ES-I3 (cell line): ENCODE results near the gene PCK1.

Experiments
- H3K36me3 ChIP-seq: 2 replicates; pipeline ENCODE4 v1.6.1; 2013; ENCODE audit warnings: mild to moderate bottlenecking, low read length, control low read depth, moderate library complexity; ENCODE audit not compliant: insufficient read depth
- H3K4me1 ChIP-seq: 2 replicates; pipeline ENCODE4 v1.6.1; 2013; ENCODE audit warnings: mild to moderate bottlenecking, control low read depth, low read length; ENCODE audit not compliant: insufficient read depth
- H3K9ac ChIP-seq: 2 replicates; pipeline ENCODE4 v1.6.1; 2013; ENCODE audit warnings: low read depth, mild to moderate bottlenecking, low read length, moderate library complexity
- H3K9me3 ChIP-seq: 2 replicates; pipeline ENCODE4 v1.6.1; 2013; ENCODE audit warnings: mild to moderate bottlenecking, low read length, moderate library complexity; ENCODE audit not compliant: control insufficient read depth, insufficient read depth

The PCK1 gene

DNA sequence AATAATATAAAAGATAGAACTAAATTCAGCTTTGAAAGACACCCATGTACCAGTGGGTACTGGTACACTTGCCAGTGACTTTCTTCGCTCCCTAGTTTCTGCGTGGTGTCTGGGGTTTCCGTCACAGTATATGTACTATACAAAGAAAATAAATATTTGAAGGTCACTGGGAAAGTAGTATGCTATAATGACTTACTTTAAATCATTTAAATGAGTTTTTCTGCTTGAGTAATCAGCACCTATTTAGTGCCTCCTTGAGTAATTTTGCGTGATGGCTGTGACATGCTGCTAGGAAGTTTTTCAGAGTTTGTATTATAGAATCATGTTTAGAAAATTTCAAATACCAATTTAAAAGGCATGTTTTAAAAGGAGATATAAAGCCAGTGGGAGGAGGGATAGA is 32.8 kb upstream of the PCK1 start:
- Histone ChIP-seq H3K4me1 (no peaks in the 10 kb centered on the region), H3K36me3 (no peaks in the 10 kb centered on the region), H3K9me3 (no peaks in the 10 kb centered on the region), H3K9ac (no peak overlapping the region)

DNA sequence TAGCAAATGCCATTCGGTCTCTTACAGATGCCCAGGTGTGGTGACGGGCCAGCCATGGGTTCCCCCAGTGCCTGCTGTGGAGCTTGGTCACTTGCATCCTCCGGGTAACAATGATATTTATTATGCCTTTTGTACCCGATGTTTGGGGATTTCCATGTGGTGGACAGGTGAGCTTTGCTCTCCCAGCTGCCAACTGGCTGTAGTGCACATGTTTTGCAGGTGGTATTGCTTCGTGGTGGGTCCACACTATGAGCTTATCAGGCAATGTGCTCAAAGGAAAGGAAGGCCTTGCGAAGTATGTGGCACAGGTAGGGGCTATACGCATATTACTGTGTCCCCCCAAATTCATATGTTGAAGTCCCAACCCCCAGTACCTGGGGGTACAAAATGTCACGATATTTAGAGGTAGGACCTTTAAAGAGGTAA is 31.7 kb upstream of the PCK1 start:
- no peaks in the 10 kb centered on the region for H3K36me3 ChIP-seq
- no peaks in the 10 kb centered on the region; the same call in 1 of the 2 replicates for H3K9me3 ChIP-seq
- no peak overlapping the region for H3K9ac ChIP-seq
- H3K4me1 ChIP-seq, result no peaks in the 10 kb centered on the region

DNA sequence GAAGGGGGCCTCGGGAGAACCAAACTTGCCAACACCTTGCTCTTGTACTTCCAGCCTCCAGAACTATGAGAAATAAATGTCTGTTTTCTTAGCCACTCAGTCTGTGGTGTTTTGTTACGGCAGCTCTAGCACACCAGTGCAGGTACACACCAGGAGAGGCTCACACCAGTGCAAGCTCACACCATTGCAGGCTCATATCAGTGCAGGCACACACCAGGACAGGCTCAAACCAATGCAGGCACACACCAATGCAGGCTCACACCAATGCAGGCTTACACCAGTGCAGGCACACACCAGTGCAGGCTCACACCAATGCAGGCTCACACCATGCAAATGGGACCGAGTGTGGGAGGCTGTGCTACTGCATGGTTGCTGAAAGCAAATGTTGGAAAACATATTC is 31.1 kb upstream of the PCK1 start:
- H3K36me3 ChIP-seq, result no peaks in the 10 kb centered on the region
- H3K9ac ChIP-seq, result no peak overlapping the region
- H3K4me1 ChIP-seq, result no peaks in the 10 kb centered on the region
- no peaks in the 10 kb centered on the region; the same call in 1 of the 2 replicates for H3K9me3 ChIP-seq

DNA sequence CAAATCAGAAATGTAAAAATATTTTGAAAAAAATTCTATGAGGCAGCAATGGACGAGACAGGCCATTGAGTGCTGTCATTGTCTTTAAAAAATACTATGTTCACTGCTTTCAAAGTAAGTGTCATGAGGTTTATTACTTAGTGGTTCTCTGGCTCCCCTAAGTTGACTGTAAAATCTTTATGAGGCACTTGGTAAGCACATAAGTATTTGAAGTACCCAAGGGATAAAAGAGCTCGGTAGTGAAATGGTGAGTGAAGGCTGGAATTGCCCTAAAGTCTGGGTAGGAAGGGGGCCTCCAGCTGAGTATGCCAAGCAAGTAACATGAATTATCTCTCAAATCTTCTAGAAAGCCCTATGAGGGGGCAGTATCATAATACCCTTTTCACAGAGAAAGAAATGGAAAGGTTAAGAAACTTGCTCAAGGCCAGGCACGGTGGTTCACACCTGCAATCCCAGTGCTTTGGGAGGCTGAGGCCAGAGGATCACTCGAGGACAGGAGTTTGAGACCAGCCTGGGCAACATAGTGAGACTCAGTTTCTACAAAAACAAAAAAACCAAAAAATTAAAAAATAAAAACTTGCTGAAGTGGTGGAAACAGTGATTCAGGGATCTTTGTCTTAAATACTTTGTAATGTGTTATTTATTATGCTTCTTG is 30.5 kb upstream of the PCK1 start:
- H3K9me3 ChIP-seq, result no peaks in the 10 kb centered on the region; the same call in 1 of the 2 replicates
- H3K4me1 ChIP-seq, result no peaks in the 10 kb centered on the region
- H3K9ac ChIP-seq, result no peak overlapping the region
- no peaks in the 10 kb centered on the region for H3K36me3 ChIP-seq

DNA sequence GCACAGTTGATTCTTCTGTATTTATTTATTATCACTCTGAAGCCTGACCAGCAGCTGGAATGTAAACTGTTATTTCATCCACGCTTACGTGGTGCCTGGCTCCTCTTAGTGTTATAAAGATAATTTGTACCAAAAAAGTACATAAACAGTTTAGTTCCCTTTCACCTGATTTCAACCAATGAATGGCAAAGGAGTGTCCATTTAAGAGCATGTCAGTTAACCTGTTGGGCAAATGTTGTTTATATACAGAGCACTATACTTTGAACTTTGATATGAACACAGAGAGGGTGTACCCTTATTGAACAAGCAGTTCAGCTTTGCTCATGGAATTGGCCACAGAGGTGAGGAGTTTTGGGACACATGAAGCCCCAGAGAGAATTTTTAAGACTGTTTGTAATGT is 28.8 kb upstream of the PCK1 start:
- no peak overlapping the region for H3K9ac ChIP-seq
- H3K36me3 ChIP-seq, result no peaks in the 10 kb centered on the region
- peaks cover 7% of the 10 kb centered on the region for H3K9me3 ChIP-seq
- H3K4me1 ChIP-seq, result no peaks in the 10 kb centered on the region

DNA sequence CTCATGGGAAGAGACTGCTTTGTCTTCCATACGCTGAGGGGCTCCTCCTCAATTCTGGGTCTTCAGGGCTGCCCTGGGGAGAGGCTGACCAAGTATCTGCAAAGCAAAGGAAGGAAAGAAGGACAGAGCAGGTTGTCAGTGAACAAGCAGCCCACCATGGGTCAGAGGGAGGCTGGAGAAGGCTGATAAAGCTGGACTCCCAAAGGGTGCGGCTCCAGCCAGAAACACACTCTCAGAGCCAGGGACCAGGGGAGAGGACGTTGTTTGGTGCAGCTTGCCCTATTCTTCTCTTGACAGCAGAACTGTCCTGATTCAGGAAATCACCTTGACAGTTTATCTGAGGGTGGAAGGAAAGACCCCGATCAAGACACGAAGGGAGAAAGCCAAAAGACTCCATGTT is 25.6 kb upstream of the PCK1 start:
- H3K36me3 ChIP-seq, result no peaks in the 10 kb centered on the region
- H3K9me3 ChIP-seq, result peaks cover 15% of the 10 kb centered on the region

DNA sequence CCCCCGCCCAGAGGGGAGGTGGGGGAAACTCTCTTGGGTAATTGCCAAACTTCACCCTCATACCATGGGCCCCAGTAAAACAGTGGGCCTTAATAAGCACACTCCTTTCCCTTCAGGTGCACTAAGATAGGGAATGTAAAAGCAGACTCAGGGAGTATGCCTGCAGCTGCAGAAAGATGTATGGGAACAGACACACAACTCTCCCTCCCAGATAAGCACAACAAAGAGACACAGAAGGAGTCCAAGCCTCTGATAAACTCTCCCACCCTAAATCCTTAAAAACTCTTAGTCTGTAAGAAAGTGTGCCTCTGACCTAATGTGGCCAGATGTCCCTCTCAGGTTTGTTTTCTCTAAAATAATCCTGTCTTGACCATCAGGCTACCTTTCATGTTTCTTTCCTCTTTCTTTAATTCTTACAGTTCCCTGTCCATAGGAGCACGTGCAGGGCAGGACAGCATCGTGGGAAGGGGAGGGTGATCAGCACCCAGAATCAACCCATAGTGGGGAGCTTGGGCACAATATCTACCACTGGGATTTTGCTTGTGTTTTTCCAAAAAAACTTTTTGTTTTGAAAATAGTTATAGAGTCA is 24.7 kb upstream of the PCK1 start:
- no peaks in the 10 kb centered on the region for H3K4me1 ChIP-seq
- peaks cover 15% of the 10 kb centered on the region for H3K9me3 ChIP-seq
- H3K9ac ChIP-seq, result no peak overlapping the region
- H3K36me3 ChIP-seq, result no peaks in the 10 kb centered on the region

More for the DNA sequence above, 25.6 kb upstream of the PCK1 start:
- Histone ChIP-seq H3K4me1 (no peaks in the 10 kb centered on the region), H3K9ac (no peak overlapping the region)

DNA sequence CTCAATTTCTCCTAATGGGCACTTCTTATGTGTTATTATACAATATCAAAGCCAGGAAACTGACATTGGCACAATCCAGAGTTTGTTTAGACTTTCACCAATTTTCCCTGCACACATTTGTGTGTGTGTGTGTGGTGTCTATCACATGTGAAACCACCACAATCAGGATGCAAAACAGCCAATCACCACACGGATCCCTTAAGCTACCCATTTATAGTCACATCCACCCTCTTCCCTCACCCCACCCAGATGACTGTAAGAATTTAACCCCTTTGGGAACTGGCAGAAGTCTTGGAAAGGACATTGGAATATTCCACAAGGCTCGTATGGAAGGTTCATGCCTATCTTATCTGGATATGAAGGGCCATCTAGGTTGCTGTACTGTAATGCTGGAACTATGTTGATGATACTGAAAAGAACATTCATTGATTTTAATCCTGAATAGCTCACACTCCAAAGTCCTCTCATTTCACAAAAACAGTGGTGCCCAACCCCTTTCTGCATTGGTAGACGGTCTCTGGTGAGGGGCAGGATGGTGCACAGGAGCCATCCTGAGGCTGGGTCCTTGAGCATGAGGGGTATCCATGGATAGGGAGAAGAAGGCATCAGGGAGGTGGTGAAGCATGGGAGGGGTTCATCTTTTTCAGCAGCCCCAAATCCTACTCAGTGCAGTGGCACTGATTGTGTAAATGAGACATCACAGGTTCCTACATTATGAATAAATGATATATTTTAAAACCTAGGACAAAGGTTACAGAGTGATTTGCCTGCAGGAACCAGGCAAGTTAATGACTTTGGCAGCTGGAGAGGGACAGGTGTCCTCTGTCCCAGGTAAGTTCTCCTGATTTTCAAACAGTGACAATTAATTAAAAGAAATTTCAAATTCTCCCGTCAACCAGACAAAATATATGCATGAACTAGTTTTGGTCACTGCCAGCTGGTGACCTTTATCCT is 23.9 kb upstream of the PCK1 start:
- no peaks in the 10 kb centered on the region for H3K4me1 ChIP-seq
- H3K9me3 ChIP-seq, result peaks cover 15% of the 10 kb centered on the region
- H3K9ac ChIP-seq, result no peak overlapping the region
- no peaks in the 10 kb centered on the region for H3K36me3 ChIP-seq

DNA sequence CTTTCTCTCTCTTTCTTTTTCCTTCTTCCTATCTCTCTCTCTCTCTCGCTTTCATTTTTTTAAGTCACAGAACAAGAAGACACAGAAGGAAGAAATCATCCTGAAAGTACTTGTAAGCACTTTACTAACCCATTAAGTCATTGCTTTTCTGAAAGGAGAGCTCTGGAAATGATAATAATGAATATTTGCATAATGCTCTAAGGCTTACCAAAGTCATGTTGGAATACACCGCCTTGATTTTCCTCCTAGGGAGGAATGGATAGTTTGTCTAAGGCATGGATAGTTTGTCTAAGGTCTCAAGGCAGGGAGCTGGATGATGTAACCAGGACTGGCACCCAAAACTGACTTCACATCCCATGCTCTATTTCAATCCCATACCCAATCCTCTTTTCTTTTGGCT is 23.1 kb upstream of the PCK1 start:
- no peaks in the 10 kb centered on the region for H3K4me1 ChIP-seq
- H3K9ac ChIP-seq, result no peak overlapping the region
- peaks cover 15% of the 10 kb centered on the region for H3K9me3 ChIP-seq
- H3K36me3 ChIP-seq, result no peaks in the 10 kb centered on the region

DNA sequence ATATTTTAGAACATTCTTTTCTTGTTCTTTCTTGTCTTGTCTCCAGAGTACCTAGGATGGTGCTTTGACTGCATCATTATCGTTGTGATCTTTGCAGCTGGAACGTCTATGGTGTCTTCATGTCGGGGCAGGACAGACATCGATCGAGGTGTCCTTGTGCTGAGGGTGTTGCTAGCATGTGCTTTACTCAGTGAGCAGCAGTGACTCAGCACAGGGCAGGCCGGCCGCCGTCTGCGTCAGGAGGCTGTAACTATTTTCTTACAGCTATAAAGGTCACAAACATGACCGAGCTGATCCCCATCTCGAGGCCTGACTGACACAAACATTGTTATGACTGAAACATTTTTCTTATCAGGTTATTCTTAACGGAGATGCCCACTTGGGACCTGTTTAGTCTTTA is 21.0 kb upstream of the PCK1 start:
- Histone ChIP-seq H3K9me3 (peaks cover 15% of the 10 kb centered on the region), H3K36me3 (no peaks in the 10 kb centered on the region), H3K4me1 (no peaks in the 10 kb centered on the region), H3K9ac (no peak overlapping the region)

DNA sequence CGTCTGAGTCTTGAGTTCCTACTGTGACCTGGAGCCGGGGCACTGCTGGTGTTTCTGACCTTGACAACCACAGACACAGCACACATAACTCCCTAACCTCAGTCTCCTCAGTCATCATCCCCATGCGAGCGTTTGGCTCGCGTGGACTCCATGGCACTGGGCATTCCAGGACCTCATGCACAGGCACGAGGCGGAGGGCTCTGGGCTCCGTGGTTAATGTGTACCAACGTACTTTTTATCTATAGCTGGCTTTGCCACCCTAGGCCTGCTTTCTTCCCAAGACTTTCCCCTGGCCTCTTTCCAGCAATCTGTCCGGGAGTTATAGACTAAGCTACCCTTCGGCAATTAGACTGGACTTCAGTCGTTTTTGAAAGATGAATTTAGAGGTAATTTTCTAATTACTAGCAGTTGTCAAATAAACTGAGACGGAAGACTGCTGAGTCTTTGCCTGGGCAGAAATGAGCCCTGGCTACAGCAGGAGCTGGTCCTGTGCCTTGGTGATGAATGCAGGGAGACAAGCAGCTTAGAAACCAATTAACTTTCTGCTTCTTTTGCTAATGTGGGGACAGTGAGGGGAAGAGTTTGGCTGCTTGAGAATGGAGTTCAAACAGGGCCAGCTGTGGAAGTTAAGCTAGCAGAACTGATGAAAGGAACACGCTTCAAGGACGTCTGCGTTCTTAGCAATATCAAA is 19.9 kb upstream of the PCK1 start:
- peaks cover 15% of the 10 kb centered on the region for H3K9me3 ChIP-seq
- H3K9ac ChIP-seq, result no peak overlapping the region
- H3K4me1 ChIP-seq, result no peaks in the 10 kb centered on the region
- H3K36me3 ChIP-seq, result no peaks in the 10 kb centered on the region

DNA sequence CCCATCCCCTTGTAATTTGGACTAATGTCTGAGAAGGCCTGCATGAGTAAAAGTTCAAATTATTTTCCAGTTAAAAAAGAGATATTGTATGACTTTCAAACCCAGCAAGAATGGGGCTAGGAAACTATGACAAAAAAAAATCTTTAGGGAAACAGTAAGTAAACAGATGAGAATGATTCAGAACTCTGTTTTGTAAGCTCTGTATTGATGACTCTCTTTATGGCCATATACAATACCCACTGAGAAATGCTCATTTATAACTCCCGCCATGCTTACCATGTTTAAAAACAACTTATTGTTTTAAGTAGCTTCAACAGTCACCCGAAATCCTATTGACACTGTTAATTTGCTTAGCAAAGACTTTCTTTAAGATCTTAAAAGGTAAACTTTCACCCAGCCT is 17.2 kb upstream of the PCK1 start:
- Histone ChIP-seq H3K4me1 (no peaks in the 10 kb centered on the region), H3K36me3 (no peaks in the 10 kb centered on the region), H3K9ac (no peak overlapping the region), H3K9me3 (no peaks in the 10 kb centered on the region)

DNA sequence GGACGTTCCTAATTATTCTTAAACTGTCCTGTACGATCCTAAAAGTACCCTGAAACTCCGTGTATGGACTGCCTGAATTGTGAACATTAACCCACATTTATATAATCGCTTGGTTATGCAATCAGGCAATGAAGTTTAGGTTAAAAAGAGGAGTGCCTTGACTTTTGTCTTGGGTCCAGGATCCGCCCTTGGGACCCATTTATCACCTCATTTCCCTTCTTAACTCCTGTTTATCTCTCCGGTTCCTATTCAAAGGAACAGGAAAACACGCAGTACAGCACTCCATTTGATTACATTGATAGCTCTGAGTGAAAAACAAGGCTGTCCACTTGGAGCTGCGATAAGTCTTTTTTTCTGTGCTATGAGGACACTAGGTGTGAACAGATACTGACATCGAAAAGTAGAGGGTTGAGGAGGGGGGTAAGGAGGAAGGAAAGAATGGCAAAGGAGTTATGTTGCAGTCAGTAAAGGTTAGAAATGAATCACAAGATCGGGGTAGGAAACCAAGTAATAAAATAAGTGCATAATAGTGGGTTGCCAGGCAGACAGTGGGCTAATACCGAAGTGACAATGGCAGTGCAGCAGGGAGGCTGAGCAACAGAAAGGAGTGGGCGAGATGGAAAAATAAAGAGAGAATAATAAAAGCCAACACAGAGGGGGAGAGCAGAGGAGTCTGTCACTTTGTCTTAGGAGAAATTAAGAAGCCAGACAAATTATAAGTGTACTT is 15.9 kb upstream of the PCK1 start:
- Histone ChIP-seq H3K9me3 (no peaks in the 10 kb centered on the region), H3K9ac (no peak overlapping the region), H3K4me1 (no peaks in the 10 kb centered on the region), H3K36me3 (no peaks in the 10 kb centered on the region)
